Measurements from ENCODE around the gene BEND3. TPM values are rescaled to one million over a fixed set of nuclear protein-coding genes. Genes with fewer than 3 reads are reported as not detected.
"Not testable (repeated sequence)": the region's sequence is repeated elsewhere in the genome, so short reads cannot be mapped to it uniquely, and the experiment has no call there.

The BEND3 gene
- total RNA-seq, 1 donor from 2014 or later, result 10.9 TPM

- no peak for TF ChIP-seq CTCF (IDR thresholded peaks at IDR 0.05; ENCODE audit: partially characterized antibody, unreplicated experiment)
- H3K27me3 Mint-ChIP-seq (ENCODE audit: unreplicated experiment), result peaks cover 2% of the 10 kb centered on the region
- no peaks in the 10 kb centered on the region for H3K4me1 Mint-ChIP-seq (ENCODE audit: low read depth, unreplicated experiment)
- no peak for DNase-seq
- no peak overlapping the region for H3K27ac Mint-ChIP-seq (ENCODE audit: unreplicated experiment)
- H3K4me3 Mint-ChIP-seq (ENCODE audit: unreplicated experiment), result no peak overlapping the region
- no peaks in the 10 kb centered on the region for H3K36me3 Mint-ChIP-seq (ENCODE audit: unreplicated experiment)
- H3K9me3 Mint-ChIP-seq (ENCODE audit: unreplicated experiment), result no peaks in the 10 kb centered on the region
Measured at GRCh38 chr6:107021446-107022185, 93.7 kb downstream of the BEND3 start.

GRCh38 chr6:107020239-107020638 lies 95.1 kb downstream of the BEND3 start:
- DNase-seq, result no peak
- no peaks in the 10 kb centered on the region for H3K36me3 Mint-ChIP-seq (ENCODE audit: unreplicated experiment)
- no peaks in the 10 kb centered on the region for H3K4me1 Mint-ChIP-seq (ENCODE audit: low read depth, unreplicated experiment)
- no peaks in the 10 kb centered on the region for H3K9me3 Mint-ChIP-seq (ENCODE audit: unreplicated experiment)
- TF ChIP-seq CTCF (IDR thresholded peaks at IDR 0.05; ENCODE audit: partially characterized antibody, unreplicated experiment), result no peak
- H3K27me3 Mint-ChIP-seq (ENCODE audit: unreplicated experiment), result peaks cover 1% of the 10 kb centered on the region
- H3K4me3 Mint-ChIP-seq (ENCODE audit: unreplicated experiment), result no peak overlapping the region
- H3K27ac Mint-ChIP-seq (ENCODE audit: unreplicated experiment), result no peak overlapping the region

- H3K27ac Mint-ChIP-seq (ENCODE audit: unreplicated experiment); DNase-seq; H3K4me3 Mint-ChIP-seq (ENCODE audit: unreplicated experiment); H3K27me3 Mint-ChIP-seq (ENCODE audit: unreplicated experiment); H3K9me3 Mint-ChIP-seq (ENCODE audit: unreplicated experiment); H3K36me3 Mint-ChIP-seq (ENCODE audit: unreplicated experiment); H3K4me1 Mint-ChIP-seq (ENCODE audit: low read depth, unreplicated experiment): not testable (repeated sequence)
Measured at GRCh38 chr6:107019628-107020027, 95.7 kb downstream of the BEND3 start.

GRCh38 chr6:107019047-107019446 lies 96.3 kb downstream of the BEND3 start:
- Mint-ChIP-seq H3K9me3 (ENCODE audit: unreplicated experiment) (no peaks in the 10 kb centered on the region), H3K27ac (ENCODE audit: unreplicated experiment) (no peak overlapping the region), H3K27me3 (ENCODE audit: unreplicated experiment) (no peaks in the 10 kb centered on the region), H3K4me1 (ENCODE audit: low read depth, unreplicated experiment) (no peaks in the 10 kb centered on the region), H3K4me3 (ENCODE audit: unreplicated experiment) (no peak overlapping the region), H3K36me3 (ENCODE audit: unreplicated experiment) (no peaks in the 10 kb centered on the region)
- TF ChIP-seq CTCF (IDR thresholded peaks at IDR 0.05; ENCODE audit: partially characterized antibody, unreplicated experiment), result no peak
- DNase-seq, result no peak

Other genes starting within 250 kb of the BEND3 start
- 782 TPM for gene CD24, start 140.8 kb downstream of the BEND3 start, total RNA-seq (ENCODE audit: unreplicated experiment)
- 17.0 TPM for gene MTRES1, start 87.3 kb downstream of the BEND3 start, total RNA-seq (ENCODE audit: unreplicated experiment)